Thyroid gland (tissue), 4 donors: ENCODE measurements around the gene SECTM1.

Experiments
- POLR2A ChIP-seq, 2 donors: fragments of 450-650 bp; IDR thresholded peaks; one replicate each; pipeline ENCODE4 v1.6.1; 2017; ENCODE audit warnings: antibody characterized with exemption in 2 of 2, mild to moderate bottlenecking in 2 of 2, moderate library complexity in 1 of 2
- TF ChIP-seq, protein P1 (sequence below), 6 experiments: fragments of 200-600 bp in 3 of 6; fragments of 450-650 bp in 3 of 6; sonication (generic) in 3 of 6; IDR thresholded peaks; one replicate each; pipeline ENCODE4 v1.5.1; 2016 to 2019; ENCODE audit warnings: antibody characterized with exemption in 6 of 6, mild to moderate bottlenecking in 2 of 6, inconsistent platforms in 1 of 6, moderate library complexity in 1 of 6

DNA sequence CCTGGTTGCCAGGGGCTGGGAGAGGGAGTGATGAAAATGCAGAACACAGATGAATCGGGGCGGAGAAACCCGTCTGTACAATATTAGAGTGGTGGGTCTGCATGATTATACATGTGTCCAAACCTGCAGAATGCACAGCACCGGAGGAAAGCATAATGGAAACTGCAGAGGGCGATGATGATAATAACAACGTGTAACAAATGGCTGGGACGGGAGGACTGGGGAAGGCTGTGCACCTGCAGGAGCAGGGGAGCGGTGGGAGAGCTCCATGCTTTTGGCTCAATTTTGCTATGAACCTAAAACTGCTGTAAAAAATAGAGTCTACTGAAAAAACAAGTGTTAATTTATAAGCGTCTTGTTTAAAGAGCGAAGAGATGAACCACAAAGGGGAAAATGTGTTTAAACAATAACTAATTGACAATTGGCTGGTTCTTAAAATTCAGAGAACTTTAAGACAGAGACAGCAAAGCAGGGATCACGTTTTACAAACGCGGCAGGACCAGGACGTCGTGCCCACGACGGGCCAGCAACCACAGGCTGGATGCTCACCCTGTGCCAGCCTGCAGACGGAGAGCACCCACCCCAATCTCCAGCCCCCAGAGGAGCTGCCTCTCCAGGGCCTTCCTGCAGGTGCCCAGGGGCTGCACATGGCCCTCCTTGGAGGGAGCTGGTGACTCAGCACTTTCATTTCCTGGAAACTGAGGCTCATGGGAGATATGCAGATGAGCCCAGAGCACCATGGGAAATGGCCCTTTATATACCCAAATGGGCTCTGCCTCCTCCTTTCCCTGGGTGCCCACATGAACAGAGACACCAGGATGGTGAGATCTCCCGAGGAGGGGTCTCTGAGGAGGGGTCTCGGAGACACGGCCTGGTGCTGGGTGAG is 25.1 kb upstream of the SECTM1 start, which contains the start of gene TEX19:
- TF ChIP-seq, protein P1, sequence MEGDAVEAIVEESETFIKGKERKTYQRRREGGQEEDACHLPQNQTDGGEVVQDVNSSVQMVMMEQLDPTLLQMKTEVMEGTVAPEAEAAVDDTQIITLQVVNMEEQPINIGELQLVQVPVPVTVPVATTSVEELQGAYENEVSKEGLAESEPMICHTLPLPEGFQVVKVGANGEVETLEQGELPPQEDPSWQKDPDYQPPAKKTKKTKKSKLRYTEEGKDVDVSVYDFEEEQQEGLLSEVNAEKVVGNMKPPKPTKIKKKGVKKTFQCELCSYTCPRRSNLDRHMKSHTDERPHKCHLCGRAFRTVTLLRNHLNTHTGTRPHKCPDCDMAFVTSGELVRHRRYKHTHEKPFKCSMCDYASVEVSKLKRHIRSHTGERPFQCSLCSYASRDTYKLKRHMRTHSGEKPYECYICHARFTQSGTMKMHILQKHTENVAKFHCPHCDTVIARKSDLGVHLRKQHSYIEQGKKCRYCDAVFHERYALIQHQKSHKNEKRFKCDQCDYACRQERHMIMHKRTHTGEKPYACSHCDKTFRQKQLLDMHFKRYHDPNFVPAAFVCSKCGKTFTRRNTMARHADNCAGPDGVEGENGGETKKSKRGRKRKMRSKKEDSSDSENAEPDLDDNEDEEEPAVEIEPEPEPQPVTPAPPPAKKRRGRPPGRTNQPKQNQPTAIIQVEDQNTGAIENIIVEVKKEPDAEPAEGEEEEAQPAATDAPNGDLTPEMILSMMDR (IDR thresholded peaks at IDR 0.05): no peak
- no peak for TF ChIP-seq POLR2A (IDR thresholded peaks at IDR 0.05)
